ENCODE results near the gene FOXD4L1.
"Not testable (repeated sequence)": the region's sequence is repeated elsewhere in the genome, so short reads cannot be mapped to it uniquely, and the experiment has no call there.

GRCh38 chr2:113528126-113528525 is 29.7 kb downstream of the FOXD4L1 start:
- not testable (repeated sequence) for TF ChIP-seq CTCF (conservative IDR thresholded peaks at IDR 0.05; ENCODE audit: low read length); EZH2phosphoT487 (IDR thresholded peaks at IDR 0.05; ENCODE audit: borderline replicate concordance, low read depth, low read length)
